BLaER1 (cell line): ENCODE measurements around the gene QPRT.
A peak's percentile ranks its signal among the peaks of the same experiment; 100 is the strongest.
"Not testable (repeated sequence)": the region's sequence is repeated elsewhere in the genome, so short reads cannot be mapped to it uniquely, and the experiment has no call there.

ENCODE experiments used
- H3K27ac ChIP-seq: shearing (Covaris generic); formaldehyde crosslinking; 2 replicates; pipeline ENCODE4 v1.8.1; 2022
- H3K27me3 ChIP-seq: shearing (Covaris generic); formaldehyde crosslinking; 2 replicates; pipeline ENCODE4 v1.8.1; 2022
- H3K36me3 ChIP-seq: shearing (Covaris generic); formaldehyde crosslinking; 2 replicates; pipeline ENCODE4 v1.8.1; 2022
- H3K4me1 ChIP-seq: shearing (Covaris generic); formaldehyde crosslinking; 2 replicates; pipeline ENCODE4 v1.8.1; 2022
- H3K4me2 ChIP-seq: shearing (Covaris generic); formaldehyde crosslinking; 2 replicates; pipeline ENCODE4 v1.8.1; 2022
- H3K4me3 ChIP-seq: shearing (Covaris generic); formaldehyde crosslinking; 2 replicates; pipeline ENCODE4 v1.8.1; 2022
- H3K9ac ChIP-seq: shearing (Covaris generic); formaldehyde crosslinking; 2 replicates; pipeline ENCODE4 v1.8.1; 2022
- H3K9me3 ChIP-seq: shearing (Covaris generic); formaldehyde crosslinking; 2 replicates; pipeline ENCODE4 v1.8.1; 2022
- H4K20me1 ChIP-seq: shearing (Covaris generic); formaldehyde crosslinking; 2 replicates; pipeline ENCODE4 v1.8.1; 2022
- Cebpa-rat ChIP-seq: shearing (Covaris generic); IDR thresholded peaks from 2 replicates; pipeline ENCODE4 v1.8.1; 2022

Gene QPRT

DNA sequence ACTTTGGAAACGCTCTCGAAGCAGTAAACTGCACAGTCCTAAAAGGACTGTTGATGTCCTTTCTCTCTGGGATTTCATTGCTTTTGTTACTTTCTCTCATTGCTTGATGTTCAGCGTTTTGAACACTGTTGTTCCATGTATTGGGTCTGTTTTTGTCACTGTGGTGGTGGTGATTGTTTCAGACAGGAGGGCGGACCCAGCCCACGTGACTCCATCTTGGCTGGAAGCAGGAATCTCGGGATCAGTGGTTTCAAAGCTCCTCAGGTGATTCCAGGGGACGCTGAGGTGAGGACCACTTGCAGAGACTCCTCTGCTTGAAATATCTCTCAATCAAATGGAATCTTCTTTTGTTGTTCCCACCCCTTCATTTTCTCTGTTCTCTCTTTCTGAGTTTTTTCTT lies 48.5 kb downstream of the QPRT start:
- TF ChIP-seq Cebpa-rat: no peak
- H3K9me3 ChIP-seq: peaks cover 3% of the 10 kb centered on the region; the same call in 1 of the 2 replicates
- H3K9ac ChIP-seq: no peak overlapping the region; the same call in 1 of the 2 replicates
- H3K4me1 ChIP-seq: peaks cover 93% of the 10 kb centered on the region
- H3K4me3 ChIP-seq: no peak overlapping the region
- peak overlapping the region; percentile 31 for H3K4me2 ChIP-seq
- peak overlapping the region; percentile 35; the same call in 1 of the 2 replicates for H3K27ac ChIP-seq
- H3K27me3 ChIP-seq: no peaks in the 10 kb centered on the region
- no peaks in the 10 kb centered on the region for H3K36me3 ChIP-seq
- H4K20me1 ChIP-seq: no peaks in the 10 kb centered on the region

DNA sequence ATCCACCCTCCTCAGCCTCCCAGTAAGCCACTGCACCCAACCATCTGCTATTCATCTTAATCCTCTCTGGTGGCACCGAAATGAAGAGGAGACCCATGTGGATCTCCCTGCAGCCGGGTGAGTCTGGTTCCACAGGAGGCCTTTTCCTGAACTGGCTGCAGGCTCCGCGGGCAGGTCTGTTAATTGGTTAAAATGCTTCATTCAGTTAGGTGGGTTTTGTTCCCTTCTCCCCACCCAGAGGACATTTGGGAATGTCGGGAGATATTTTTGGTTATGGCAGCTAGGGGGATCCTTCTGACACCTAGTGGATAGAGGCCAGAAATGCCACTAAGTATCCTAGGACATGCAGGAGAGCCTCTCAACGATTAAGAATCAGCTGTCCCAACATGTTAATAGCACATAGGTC lies 50.1 kb downstream of the QPRT start:
- no peaks in the 10 kb centered on the region for H3K27me3 ChIP-seq
- peak overlapping the region; percentile 77 for H3K4me2 ChIP-seq
- TF ChIP-seq Cebpa-rat: no peak
- H3K36me3 ChIP-seq: no peaks in the 10 kb centered on the region
- H3K27ac ChIP-seq: no peak overlapping the region
- peaks cover 8% of the 10 kb centered on the region; the same call in 1 of the 2 replicates for H3K9me3 ChIP-seq
- no peak overlapping the region for H3K9ac ChIP-seq
- no peak overlapping the region for H3K4me3 ChIP-seq
- H4K20me1 ChIP-seq: no peaks in the 10 kb centered on the region
- peaks cover 80% of the 10 kb centered on the region for H3K4me1 ChIP-seq

DNA sequence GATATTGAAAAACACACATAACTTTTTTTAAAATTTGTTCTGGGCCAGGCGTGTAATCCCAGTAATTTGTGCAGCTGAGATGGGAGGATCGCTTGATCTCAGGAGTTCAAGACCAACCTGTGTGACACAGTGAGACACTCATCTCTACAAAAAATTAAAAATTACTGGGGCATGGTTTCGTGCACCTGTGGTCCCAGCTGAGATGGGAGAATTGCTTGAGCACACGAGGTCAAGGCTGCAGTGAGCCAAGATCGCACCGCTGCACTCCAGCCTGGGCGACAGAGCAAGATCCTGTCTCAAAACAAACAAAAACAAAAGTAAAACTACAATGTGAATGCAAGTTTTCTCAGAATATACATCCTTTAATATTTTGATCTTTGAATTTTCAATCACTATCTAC lies 51.7 kb downstream of the QPRT start:
- Histone ChIP-seq H3K4me3 (no peak overlapping the region), H3K4me1 (peaks cover 67% of the 10 kb centered on the region), H3K4me2 (peak overlapping the region; percentile 77), H3K36me3 (no peaks in the 10 kb centered on the region), H3K27me3 (no peaks in the 10 kb centered on the region), H3K9ac (no peak overlapping the region), H3K27ac (peak overlapping the region; percentile 31; the same call in 1 of the 2 replicates), H3K9me3 (peaks cover 8% of the 10 kb centered on the region; the same call in 1 of the 2 replicates), H4K20me1 (no peaks in the 10 kb centered on the region)
- no peak for TF ChIP-seq Cebpa-rat

DNA sequence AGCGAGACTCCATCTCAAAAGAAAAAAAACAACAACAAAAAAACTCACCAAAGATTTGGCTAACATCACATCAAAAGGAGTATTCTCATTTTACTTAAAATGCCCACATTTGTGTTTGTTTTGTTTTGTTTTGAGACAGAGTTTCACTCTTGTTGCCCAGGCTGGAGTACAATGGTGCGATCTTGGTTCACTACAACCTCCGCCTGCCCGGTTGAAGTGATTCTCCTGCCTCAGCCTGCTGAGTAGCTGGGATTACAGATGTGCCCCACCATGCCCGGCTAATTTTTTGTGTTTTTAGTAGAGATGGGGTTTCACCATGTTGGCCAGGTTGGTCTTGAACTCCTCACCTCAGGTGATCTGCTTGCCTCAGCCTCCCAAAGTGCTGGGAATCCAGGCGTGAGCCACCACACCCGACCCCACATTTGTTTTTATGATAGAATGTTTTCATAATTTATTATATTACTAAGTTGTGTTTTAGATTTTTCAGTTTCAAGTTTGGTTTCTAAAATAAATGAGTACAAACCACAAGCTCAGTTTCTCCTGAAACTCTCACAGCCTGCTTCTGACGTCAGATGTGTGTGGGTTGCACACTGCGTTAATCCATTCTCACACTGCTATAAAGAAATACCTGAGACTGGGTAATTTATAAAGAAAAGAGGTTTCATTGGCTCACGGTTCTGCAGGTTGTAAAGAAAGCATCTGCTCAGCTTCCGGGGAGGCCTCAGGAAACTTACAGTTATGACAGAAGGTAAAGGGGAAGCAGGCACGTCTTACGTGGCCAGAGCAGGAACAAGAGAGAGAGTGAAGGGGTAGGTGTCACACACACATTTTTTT lies 53.0 kb downstream of the QPRT start:
- Histone ChIP-seq H3K4me1 (peaks cover 71% of the 10 kb centered on the region), H3K4me2 (peak overlapping the region; percentile 77)
- H3K27ac ChIP-seq, H3K9me3 ChIP-seq, H4K20me1 ChIP-seq, H3K9ac ChIP-seq, H3K4me3 ChIP-seq, H3K36me3 ChIP-seq, H3K27me3 ChIP-seq: not testable (repeated sequence)

DNA sequence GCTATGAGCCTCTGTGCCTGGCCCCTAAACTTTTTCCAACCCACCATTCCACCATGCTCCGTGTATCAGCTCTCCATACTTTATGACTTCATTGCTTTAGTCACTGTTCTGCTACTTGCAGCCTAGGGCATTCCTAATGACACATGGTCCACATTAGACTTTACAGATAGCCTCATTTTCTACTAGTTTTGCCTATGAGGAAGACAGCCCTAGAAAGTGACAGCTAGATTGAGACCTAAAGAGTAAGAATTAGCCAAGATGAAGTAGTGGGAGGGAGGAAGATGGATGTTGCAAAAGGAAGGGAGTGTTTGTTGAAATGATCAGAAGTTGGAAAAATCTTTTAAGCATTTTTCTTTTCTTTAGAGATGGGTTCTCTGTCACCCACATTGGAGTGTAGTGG lies 55.8 kb downstream of the QPRT start:
- Histone ChIP-seq H4K20me1 (no peaks in the 10 kb centered on the region), H3K27ac (no peak overlapping the region), H3K4me2 (no peak overlapping the region), H3K36me3 (no peaks in the 10 kb centered on the region), H3K4me1 (peaks cover 71% of the 10 kb centered on the region), H3K4me3 (no peak overlapping the region), H3K27me3 (no peaks in the 10 kb centered on the region), H3K9ac (no peak overlapping the region), H3K9me3 (peaks cover 8% of the 10 kb centered on the region; the same call in 1 of the 2 replicates)
- no peak for TF ChIP-seq Cebpa-rat

DNA sequence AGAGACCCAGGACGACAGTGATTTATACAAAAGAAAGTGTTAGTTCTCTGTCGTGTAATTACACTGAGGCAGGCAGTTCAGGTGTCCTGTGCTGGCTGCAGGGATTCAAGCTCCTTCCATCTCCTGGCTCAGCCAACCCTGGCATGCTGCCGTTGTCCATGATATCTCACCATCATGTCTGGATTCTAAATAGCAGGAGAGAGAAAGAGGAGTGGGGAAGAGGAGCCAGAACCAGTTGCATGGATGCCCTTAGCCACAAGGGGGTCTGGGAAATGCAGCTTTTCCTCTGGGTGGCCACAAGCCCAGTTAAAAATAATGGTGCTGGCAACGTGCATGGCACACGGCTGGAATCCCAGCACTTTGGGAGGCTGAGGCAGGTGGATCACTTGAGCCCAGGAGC lies 57.1 kb downstream of the QPRT start:
- H3K27ac ChIP-seq: no peak overlapping the region
- peaks cover 69% of the 10 kb centered on the region for H3K4me1 ChIP-seq
- no peak overlapping the region for H3K4me3 ChIP-seq
- no peak overlapping the region for H3K9ac ChIP-seq
- H3K27me3 ChIP-seq: no peaks in the 10 kb centered on the region
- peaks cover 8% of the 10 kb centered on the region; the same call in 1 of the 2 replicates for H3K9me3 ChIP-seq
- no peak for TF ChIP-seq Cebpa-rat
- peak overlapping the region; percentile 65 for H3K4me2 ChIP-seq
- peaks cover 4% of the 10 kb centered on the region for H3K36me3 ChIP-seq
- no peaks in the 10 kb centered on the region for H4K20me1 ChIP-seq

DNA sequence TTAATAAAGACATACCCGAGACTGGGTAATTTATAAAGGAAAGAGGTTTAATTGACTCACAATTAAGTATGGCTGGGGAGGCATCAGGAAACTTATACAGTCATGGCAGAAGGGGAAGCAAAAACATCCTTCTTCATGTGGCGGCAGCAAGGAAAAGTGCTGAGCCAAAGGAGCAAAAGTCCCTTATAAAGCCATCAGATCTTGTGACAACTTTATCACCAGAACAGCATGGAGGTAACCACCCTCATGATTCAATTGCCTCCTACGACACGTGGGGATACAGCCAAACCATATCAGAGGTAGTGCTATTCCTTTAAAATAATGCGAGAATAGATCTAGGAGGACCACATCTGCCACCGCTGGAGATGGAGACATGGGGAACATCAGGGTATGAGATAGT lies 57.8 kb downstream of the QPRT start:
- peaks cover 69% of the 10 kb centered on the region for H3K4me1 ChIP-seq
- no peak overlapping the region for H3K27ac ChIP-seq
- H3K4me3 ChIP-seq: no peak overlapping the region
- peak overlapping the region; percentile 65; the same call in 1 of the 2 replicates for H3K4me2 ChIP-seq
- peaks cover 10% of the 10 kb centered on the region for H3K36me3 ChIP-seq
- H3K27me3 ChIP-seq: no peaks in the 10 kb centered on the region
- no peak for TF ChIP-seq Cebpa-rat
- no peak overlapping the region for H3K9ac ChIP-seq
- no peaks in the 10 kb centered on the region for H4K20me1 ChIP-seq
- H3K9me3 ChIP-seq: peaks cover 8% of the 10 kb centered on the region; the same call in 1 of the 2 replicates

DNA sequence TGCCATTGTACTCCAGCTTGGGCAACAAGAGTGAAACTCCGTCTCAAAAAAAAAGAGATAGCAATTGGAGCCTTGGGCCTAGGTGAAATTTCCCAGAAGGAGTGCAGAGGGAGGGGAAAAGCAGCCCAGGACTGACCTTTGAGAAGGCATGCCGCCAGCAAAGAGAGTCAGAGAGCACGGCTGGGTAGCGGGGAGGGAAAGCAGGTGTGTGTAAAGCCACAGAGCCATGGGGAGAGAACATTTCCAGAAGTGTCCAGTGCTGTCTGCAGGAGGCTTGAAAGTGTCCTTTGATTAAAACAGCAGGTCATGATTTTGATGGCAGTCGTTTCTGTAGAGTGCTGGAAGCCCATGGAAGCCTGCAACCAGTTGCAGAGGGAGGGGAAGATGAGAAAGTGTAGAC lies 58.7 kb downstream of the QPRT start:
- Histone ChIP-seq H4K20me1 (no peaks in the 10 kb centered on the region), H3K36me3 (peaks cover 20% of the 10 kb centered on the region), H3K4me2 (peak overlapping the region; percentile 65)

DNA sequence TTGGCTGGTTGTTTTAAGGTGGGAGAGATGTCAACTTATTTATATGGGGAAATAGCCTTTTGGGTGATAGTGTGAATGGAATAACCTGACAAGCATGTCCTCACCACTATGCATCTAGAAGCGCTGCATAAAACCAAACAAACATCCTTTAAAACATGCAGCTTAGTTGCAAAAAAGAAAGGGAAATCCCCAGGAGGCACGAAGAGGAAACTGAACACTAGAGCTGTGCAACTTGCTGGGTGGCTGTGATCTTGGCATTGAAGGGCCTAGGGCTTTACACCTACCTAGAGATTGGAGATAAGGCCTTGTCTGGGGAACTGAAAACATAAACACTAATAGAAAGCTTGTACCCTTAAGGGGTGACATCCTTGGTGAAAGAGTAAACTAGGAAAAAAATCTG lies 59.5 kb downstream of the QPRT start:
- Histone ChIP-seq H4K20me1 (no peaks in the 10 kb centered on the region), H3K4me1 (peaks cover 78% of the 10 kb centered on the region), H3K27me3 (no peaks in the 10 kb centered on the region), H3K4me2 (peak overlapping the region; percentile 65), H3K9ac (peak overlapping the region; percentile 39; the same call in 1 of the 2 replicates), H3K36me3 (peaks cover 28% of the 10 kb centered on the region), H3K9me3 (peaks cover 7% of the 10 kb centered on the region), H3K27ac (peak overlapping the region; percentile 33; the same call in 1 of the 2 replicates), H3K4me3 (no peak overlapping the region)
- TF ChIP-seq Cebpa-rat: no peak

More for the DNA sequence above, 58.7 kb downstream of the QPRT start:
- peaks cover 6% of the 10 kb centered on the region for H3K9me3 ChIP-seq
- peak overlapping the region; percentile 33 for H3K27ac ChIP-seq
- H3K4me1 ChIP-seq: peaks cover 70% of the 10 kb centered on the region
- TF ChIP-seq Cebpa-rat: no peak
- H3K4me3 ChIP-seq: no peak overlapping the region
- H3K9ac ChIP-seq: no peak overlapping the region
- H3K27me3 ChIP-seq: no peaks in the 10 kb centered on the region

DNA sequence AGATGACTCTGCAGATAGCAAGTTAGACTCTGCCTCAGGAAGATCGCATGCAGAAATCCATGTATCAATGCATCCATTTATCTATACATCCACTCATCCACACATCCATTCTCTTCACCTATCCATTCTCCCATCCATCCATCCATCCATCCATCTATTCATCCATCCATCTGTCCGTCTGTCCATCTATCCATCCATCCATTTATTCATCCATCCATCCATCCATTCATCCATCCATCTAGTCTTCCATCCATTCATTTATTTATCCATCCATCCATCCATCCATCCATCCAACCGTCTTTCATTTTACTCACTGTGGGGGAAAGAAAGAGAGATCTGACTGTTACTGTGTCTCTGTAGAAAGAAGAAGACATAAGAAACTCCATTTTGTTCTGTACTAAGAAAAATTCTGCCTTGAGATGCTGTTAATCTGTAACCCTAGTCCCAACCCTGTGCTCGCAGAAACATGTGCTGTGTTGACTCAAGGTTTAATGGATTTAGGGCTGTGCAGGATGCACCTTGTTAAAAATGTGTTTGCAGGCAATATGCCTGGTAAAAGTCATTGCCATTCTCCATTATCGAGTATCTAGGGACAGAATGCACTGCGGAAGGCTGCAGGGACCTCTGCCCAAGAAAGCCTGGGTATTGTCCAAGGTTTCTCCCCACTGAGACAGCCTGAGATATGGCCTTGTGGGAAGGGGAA lies 61.1 kb downstream of the QPRT start:
- H3K4me1 ChIP-seq: peaks cover 94% of the 10 kb centered on the region

DNA sequence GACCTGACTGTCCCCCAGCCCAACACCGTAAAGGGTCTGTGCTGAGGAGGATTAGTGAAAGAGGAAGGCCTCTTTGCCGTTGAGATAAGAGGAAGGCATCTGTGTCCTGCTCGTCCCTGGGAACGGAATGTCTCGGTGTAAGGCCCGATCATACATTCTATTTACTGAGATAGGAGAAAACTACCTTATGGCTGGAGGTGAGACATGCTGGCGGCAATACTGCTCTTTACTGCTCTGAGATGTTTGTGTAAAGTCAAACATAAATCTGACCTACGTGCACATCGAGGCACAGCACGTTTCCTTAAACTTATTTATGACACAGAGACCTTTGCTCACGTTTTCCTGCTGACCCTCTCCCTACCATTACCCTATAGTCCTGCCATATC lies 61.6 kb downstream of the QPRT start:
- not testable (repeated sequence) for H3K9ac ChIP-seq, H3K4me3 ChIP-seq, H3K27ac ChIP-seq, H3K27me3 ChIP-seq, H4K20me1 ChIP-seq, H3K9me3 ChIP-seq, H3K4me2 ChIP-seq
- peaks cover 40% of the 10 kb centered on the region for H3K36me3 ChIP-seq
- H3K4me1 ChIP-seq: peaks cover 95% of the 10 kb centered on the region

More for the DNA sequence above, 61.1 kb downstream of the QPRT start:
- not testable (repeated sequence) for H3K4me3 ChIP-seq, H3K27me3 ChIP-seq, H3K9ac ChIP-seq, H3K9me3 ChIP-seq, H4K20me1 ChIP-seq, H3K27ac ChIP-seq
- H3K36me3 ChIP-seq: peaks cover 40% of the 10 kb centered on the region
- peak overlapping the region; percentile 23; the same call in 1 of the 2 replicates for H3K4me2 ChIP-seq
